ENCODE data around the gene FLOT2.

DNA sequence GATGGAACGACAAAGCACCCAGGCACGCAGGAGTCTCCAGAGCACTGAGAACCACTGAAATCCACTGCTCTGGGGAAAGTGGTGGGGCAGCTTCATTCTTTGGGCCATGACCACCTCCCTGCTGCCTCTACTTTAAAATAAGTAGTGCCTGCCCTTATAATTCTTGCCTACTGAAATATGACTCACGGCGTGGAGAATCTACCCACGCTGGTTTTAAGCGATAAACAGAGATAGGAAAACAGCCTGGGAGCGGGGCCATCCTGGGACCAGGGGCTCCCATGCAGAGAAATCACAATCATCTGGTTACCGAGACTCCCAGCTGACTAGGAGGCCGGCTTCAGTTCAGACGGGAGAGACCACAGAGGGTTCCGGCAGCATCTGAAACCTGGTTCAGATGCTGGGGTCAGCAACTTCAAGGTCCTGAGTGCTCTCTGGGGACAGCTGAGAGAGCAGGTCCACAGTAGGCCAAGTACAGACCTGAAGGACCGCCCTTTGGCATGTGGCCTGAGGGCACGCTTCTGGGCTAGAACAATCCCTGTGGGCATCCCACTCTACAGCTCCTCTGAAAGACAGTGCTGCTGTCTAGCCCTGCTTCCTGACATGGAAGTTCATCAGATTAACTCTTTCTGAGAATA, 14.0 kb upstream of the FLOT2 start:
- TF ChIP-seq EZH2 (IDR thresholded peaks at IDR 0.05) (no peak), POLR2AphosphoS5 (IDR thresholded peaks at IDR 0.05; ENCODE audit: borderline replicate concordance, low read depth, low read length) (no peak)
